Brain microvascular endothelial cell (primary cell): Measurements from ENCODE around the gene FZR1.
"Not testable (repeated sequence)": the region's sequence is repeated elsewhere in the genome, so short reads cannot be mapped to it uniquely, and the experiment has no call there.

Experiments used
- DNase-seq: peaks from one replicate; pipeline ENCODE4 v3.0.0-alpha.2; 2020
- H3K27ac ChIP-seq: fragments of 250-450 bp; sonication (Bioruptor Pico); 2 replicates; pipeline ENCODE4 v1.5.1; 2020; ENCODE audit warnings: mild to moderate bottlenecking, moderate library complexity
- H3K27me3 ChIP-seq: fragments of 250-450 bp; sonication (Bioruptor Pico); replicated peaks from 2 replicates; pipeline ENCODE4 v1.5.1; 2020; ENCODE audit warnings: mild to moderate bottlenecking
- H3K36me3 ChIP-seq: fragments of 250-450 bp; sonication (Bioruptor Pico); replicated peaks from 2 replicates; pipeline ENCODE4 v1.5.1; 2020; ENCODE audit warnings: mild to moderate bottlenecking
- H3K4me3 ChIP-seq: 2 replicates; pipeline ENCODE4 v1.5.1; 2011; ENCODE audit warnings: low read depth, mild to moderate bottlenecking, control low read depth, low read length, moderate library complexity
- CTCF ChIP-seq: IDR thresholded peaks from 2 replicates; pipeline ENCODE4 v1.5.1; 2011; ENCODE audit warnings: low read depth, mild to moderate bottlenecking, moderate library complexity, low read length, control low read depth, inconsistent platforms; ENCODE audit errors: missing control alignments
- in situ Hi-C: cut with HindIII; loops from 2 replicates; pipeline ENCODE4 v1.10.0; 2017; ENCODE audit warnings: low sequenced_read_pairs, low pct_ligation_motif_present

The FZR1 gene

GRCh38 chr19:3575949-3576673, 70.0 kb downstream of the FZR1 start:
- Histone ChIP-seq H3K36me3 (peaks cover 14% of the 10 kb centered on the region), H3K27ac (no peak overlapping the region), H3K4me3 (peak overlapping the region; percentile 24), H3K27me3 (no peaks in the 10 kb centered on the region)
- in situ Hi-C loops, result no loop called here
- no peak for TF ChIP-seq CTCF
- no peak for DNase-seq

- TF ChIP-seq CTCF, result no peak
- peak overlapping the region; percentile 24 for H3K4me3 ChIP-seq
- no peak for DNase-seq
- peaks cover 14% of the 10 kb centered on the region for H3K36me3 ChIP-seq
- in situ Hi-C loops, result no loop called here
- H3K27me3 ChIP-seq, result no peaks in the 10 kb centered on the region
- H3K27ac ChIP-seq, result no peak overlapping the region
These were observed 70.8 kb downstream of the FZR1 start for GRCh38 chr19:3576696-3577443.

GRCh38 chr19:3577723-3578344, 71.7 kb downstream of the FZR1 start:
- H3K4me3 ChIP-seq, result no peak overlapping the region
- no peak for TF ChIP-seq CTCF
- H3K27ac ChIP-seq, result no peak overlapping the region
- peaks cover 14% of the 10 kb centered on the region for H3K36me3 ChIP-seq
- in situ Hi-C loops, result no loop called here
- H3K27me3 ChIP-seq, result no peaks in the 10 kb centered on the region
- DNase-seq, result no peak

GRCh38 chr19:3578390-3578789, 72.3 kb downstream of the FZR1 start:
- TF ChIP-seq CTCF, result no peak
- H3K27me3 ChIP-seq, result no peaks in the 10 kb centered on the region
- H3K36me3 ChIP-seq, result peaks cover 14% of the 10 kb centered on the region
- DNase-seq, result no peak
- in situ Hi-C loops, result no loop called here
- no peak overlapping the region for H3K4me3 ChIP-seq
- H3K27ac ChIP-seq, result no peak overlapping the region

GRCh38 chr19:3580156-3580934, 74.2 kb downstream of the FZR1 start:
- Histone ChIP-seq H3K27me3 (no peaks in the 10 kb centered on the region), H3K36me3 (peaks cover 9% of the 10 kb centered on the region), H3K4me3 (no peak overlapping the region), H3K27ac (peak overlapping the region; percentile 73)
- DNase-seq, result peak; percentile 94
- no peak for TF ChIP-seq CTCF
- in situ Hi-C loops, result no loop called here

- H3K27me3 ChIP-seq, in situ Hi-C loops, DNase-seq: not testable (repeated sequence)
These were observed 75.7 kb downstream of the FZR1 start for GRCh38 chr19:3581792-3582191.

GRCh38 chr19:3584036-3584802, 78.1 kb downstream of the FZR1 start:
- H3K27ac ChIP-seq, in situ Hi-C loops, H3K27me3 ChIP-seq, H3K36me3 ChIP-seq, DNase-seq, H3K4me3 ChIP-seq: not testable (repeated sequence)

More at GRCh38 chr19:3581792-3582191, 75.7 kb downstream of the FZR1 start:
- not testable (repeated sequence) for H3K4me3 ChIP-seq, H3K36me3 ChIP-seq, H3K27ac ChIP-seq
